Gastroesophageal sphincter (tissue), 4 donors: ENCODE data around the gene MARVELD2. TPM values are rescaled to one million over a fixed set of nuclear protein-coding genes. Genes with fewer than 3 reads are reported as not detected.

Experiments used
- ATAC-seq: fragments of 150-250 bp; one replicate; pipeline ENCODE4 v1.9.1; 2016; ENCODE audit warnings: mild to moderate bottlenecking, moderate library complexity
- H3K27ac ChIP-seq, 4 donors: fragments of 200-600 bp; sonication (generic) in 3 of 4; 1 replicate in 3 of 4; 2 replicates in 1 of 4; pipeline ENCODE4 v1.5.1; 2016 to 2019
- H3K27me3 ChIP-seq: fragments of 200-600 bp; sonication (generic); one replicate; pipeline ENCODE4 v1.5.1; 2019
- H3K36me3 ChIP-seq, 2 donors: fragments of 200-600 bp; sonication (generic); one replicate each; pipeline ENCODE4 v1.5.1; 2019; ENCODE audit warnings: control low read depth in 1 of 2
- H3K4me1 ChIP-seq, 3 donors: fragments of 200-600 bp; sonication (generic); 1 replicate in 2 of 3; 2 replicates in 1 of 3; pipeline ENCODE4 v1.5.1; 2016 to 2019; ENCODE audit warnings: control low read depth in 2 of 3
- H3K4me3 ChIP-seq, 2 donors: fragments of 200-600 bp; sonication (generic); one replicate each; pipeline ENCODE4 v1.5.1; 2019; ENCODE audit warnings: mild to moderate bottlenecking in 1 of 2, moderate library complexity in 1 of 2
- H3K9me3 ChIP-seq, 3 donors: fragments of 200-600 bp; sonication (generic); one replicate each; pipeline ENCODE4 v1.5.1; 2017 to 2019; ENCODE audit warnings: control low read depth in 2 of 3
- EP300 ChIP-seq: sonication (generic); formaldehyde crosslinking; IDR thresholded peaks from one replicate; pipeline ENCODE4 v1.6.1; 2017; ENCODE audit warnings: antibody characterized with exemption, mild to moderate bottlenecking
- POLR2A ChIP-seq, 2 donors: fragments of 450-650 bp; IDR thresholded peaks; one replicate each; pipeline ENCODE4 v1.6.1; 2017; ENCODE audit warnings: antibody characterized with exemption in 2 of 2, mild to moderate bottlenecking in 2 of 2, moderate library complexity in 1 of 2
- WGBS, 2 donors: methylation state at CpG; one replicate each; pipeline ENCODE4 v1.1.5; 2018; ENCODE audit warnings: low coverage in 1 of 2; 5-methylcytosine and 5-hydroxymethylcytosine counted together
- small RNA-seq, 4 donors: library from RNA; depleted of rRNA; stranded (forward); fragments of <200 nt; gene quantifications; one replicate each; pipeline ENCODE3, GENCODE V24; 2016
- total RNA-seq, 4 donors: library from RNA; depleted of rRNA; stranded (reverse); fragments of >200 nt; gene quantifications; one replicate each; pipeline ENCODE4 v1.1.0, GENCODE V29; 2016
- TF ChIP-seq, protein P1 (sequence below), 4 experiments: fragments of 200-600 bp in 2 of 4; fragments of 450-650 bp in 2 of 4; sonication (generic) in 1 of 4; IDR thresholded peaks; one replicate each; pipeline ENCODE4 v1.5.1; 2017 to 2019; ENCODE audit warnings: antibody characterized with exemption in 4 of 4, mild to moderate bottlenecking in 2 of 4, moderate library complexity in 2 of 4

The MARVELD2 gene
- total RNA-seq, 4 donors from 2014 or later = 0.81 to 6.3 (median 1.9) TPM

- H3K36me3 ChIP-seq = no peaks in the 10 kb centered on the region
- no peak overlapping the region for H3K27ac ChIP-seq
- H3K9me3 ChIP-seq = no peaks in the 10 kb centered on the region
- peaks cover 78% of the 10 kb centered on the region for H3K27me3 ChIP-seq
- peak; percentile 30 for ATAC-seq
- 0% methylated on average over 3 of the region's 42 CpGs; no CpG with 5 or more reads in 1 of the 2 donors for WGBS, 2 donors
- H3K4me3 ChIP-seq = peak overlapping the region; percentile 19 to 59
- TF ChIP-seq EP300 (no peak), POLR2A (IDR thresholded peaks at IDR 0.05) (no peak)
- TF ChIP-seq, protein P1, sequence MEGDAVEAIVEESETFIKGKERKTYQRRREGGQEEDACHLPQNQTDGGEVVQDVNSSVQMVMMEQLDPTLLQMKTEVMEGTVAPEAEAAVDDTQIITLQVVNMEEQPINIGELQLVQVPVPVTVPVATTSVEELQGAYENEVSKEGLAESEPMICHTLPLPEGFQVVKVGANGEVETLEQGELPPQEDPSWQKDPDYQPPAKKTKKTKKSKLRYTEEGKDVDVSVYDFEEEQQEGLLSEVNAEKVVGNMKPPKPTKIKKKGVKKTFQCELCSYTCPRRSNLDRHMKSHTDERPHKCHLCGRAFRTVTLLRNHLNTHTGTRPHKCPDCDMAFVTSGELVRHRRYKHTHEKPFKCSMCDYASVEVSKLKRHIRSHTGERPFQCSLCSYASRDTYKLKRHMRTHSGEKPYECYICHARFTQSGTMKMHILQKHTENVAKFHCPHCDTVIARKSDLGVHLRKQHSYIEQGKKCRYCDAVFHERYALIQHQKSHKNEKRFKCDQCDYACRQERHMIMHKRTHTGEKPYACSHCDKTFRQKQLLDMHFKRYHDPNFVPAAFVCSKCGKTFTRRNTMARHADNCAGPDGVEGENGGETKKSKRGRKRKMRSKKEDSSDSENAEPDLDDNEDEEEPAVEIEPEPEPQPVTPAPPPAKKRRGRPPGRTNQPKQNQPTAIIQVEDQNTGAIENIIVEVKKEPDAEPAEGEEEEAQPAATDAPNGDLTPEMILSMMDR (IDR thresholded peaks at IDR 0.05) = no peak
- H3K4me1 ChIP-seq = peaks cover 0 to 26% (median 15%) of the 10 kb centered on the region in 3 donors
Measured at GRCh38 chr5:69492923-69493395, 78.0 kb downstream of the MARVELD2 start.

- Histone ChIP-seq H3K9me3 (no peaks in the 10 kb centered on the region), H3K27me3 (peaks cover 78% of the 10 kb centered on the region), H3K4me3 (peak overlapping the region; percentile 19 to 59), H3K36me3 (no peaks in the 10 kb centered on the region), H3K4me1 (peaks cover 0 to 26% (median 15%) of the 10 kb centered on the region in 3 donors), H3K27ac (no peak overlapping the region)
- peak; percentile 26 for ATAC-seq
- TF ChIP-seq, protein P1 (IDR thresholded peaks at IDR 0.05) = no peak
- WGBS, 2 donors = 20 to 27% methylated on average over 2 to 4 of the region's 62 CpGs
Measured at GRCh38 chr5:69493396-69494133, 78.6 kb downstream of the MARVELD2 start.

Small RNA genes lying within 50 kb of the gene (small RNA-seq; reads per million reads assigned to genes)
- 0 reads per million in 4 donors for gene RN7SL616P
- gene RPS27P14 = 0 reads per million in 4 donors

Other genes starting within 250 kb of the MARVELD2 start
- 1 to 10 TPM; 3.0 to 5.8 (median 4.1) TPM for gene CCNB1, start 248.0 kb upstream of the MARVELD2 start, total RNA-seq
- 1 to 10 TPM in 2 of 4 donors, under 1 TPM in 1, not detected in 1; 0.81 to 5.0 (median 1.5) TPM for gene CENPH, start 225.5 kb upstream of the MARVELD2 start, total RNA-seq
- 10 to 100 TPM; 14.7 to 26.3 (median 22.5) TPM for gene CDK7, start 180.2 kb upstream of the MARVELD2 start, total RNA-seq
- gene CCDC125, start 82.3 kb upstream of the MARVELD2 start, total RNA-seq = 1 to 10 TPM; 3.5 to 5.6 (median 4.0) TPM
- 10 to 100 TPM; 12.9 to 32.6 (median 28.4) TPM for gene AK6, start 45.6 kb upstream of the MARVELD2 start, total RNA-seq
- gene TAF9, start 45.6 kb upstream of the MARVELD2 start, total RNA-seq = 10 to 100 TPM; 30.4 to 40.9 (median 39.9) TPM
- 10 to 100 TPM; 16.8 to 25.4 (median 18.5) TPM for gene RAD17, start 45.3 kb upstream of the MARVELD2 start, total RNA-seq
- 1 to 10 TPM in 3 of 4 donors, under 1 TPM in 1; 0.81 to 3.6 (median 2.6) TPM for gene OCLN, start 77.7 kb downstream of the MARVELD2 start, total RNA-seq
- 10 to 100 TPM; 15.8 to 32.8 (median 21.3) TPM for gene GTF2H2C, start 145.1 kb downstream of the MARVELD2 start, total RNA-seq